Suprapubic skin (tissue), 3 donors: ENCODE measurements around the gene SMIM1.

Source experiments
- CTCF ChIP-seq, 2 donors: fragments of 200-600 bp in 1 of 2; fragments of 450-650 bp in 1 of 2; sonication (generic) in 1 of 2; IDR thresholded peaks; one replicate each; pipeline ENCODE4 v1.5.1; 2016 to 2019; ENCODE audit warnings: antibody characterized with exemption in 2 of 2, mild to moderate bottlenecking in 1 of 2, moderate library complexity in 1 of 2
- EP300 ChIP-seq: sonication (generic); formaldehyde crosslinking; IDR thresholded peaks from one replicate; pipeline ENCODE4 v1.6.1; 2017; ENCODE audit warnings: antibody characterized with exemption

- TF ChIP-seq EP300 (no peak), CTCF (IDR thresholded peaks at IDR 0.05) (peak in 1 of 2 donors; percentile 31)
These were observed 3.1 kb downstream of the SMIM1 start for GRCh38 chr1:3775490-3776230.
